Measurements from ENCODE around the gene CLDN9. TPM values are rescaled to one million over a fixed set of nuclear protein-coding genes. Genes with fewer than 3 reads are reported as not detected.

Gene CLDN9
- polyA plus RNA-seq, 6 donors from 2014 or later = not detected

GRCh38 chr16:3008690-3009037 is 4.1 kb upstream of the CLDN9 start:
- Mint-ChIP-seq H3K9me3 (no peaks in the 10 kb centered on the region), H3K4me3 (peak overlapping the region in 3 of 8 donors; percentile 72 to 82 (median 79)), H3K4me1 (peaks cover 26 to 35% (median 27%) of the 10 kb centered on the region in 3 donors), H3K36me3 (no peaks in the 10 kb centered on the region), H3K27me3 (peaks cover 9 to 35% (median 11%) of the 10 kb centered on the region in 3 donors), H3K27ac (no peak overlapping the region)
- DNase-seq (no peak), ATAC-seq (ENCODE audit: low read depth in 2 of 2) (no peak)

DNA sequence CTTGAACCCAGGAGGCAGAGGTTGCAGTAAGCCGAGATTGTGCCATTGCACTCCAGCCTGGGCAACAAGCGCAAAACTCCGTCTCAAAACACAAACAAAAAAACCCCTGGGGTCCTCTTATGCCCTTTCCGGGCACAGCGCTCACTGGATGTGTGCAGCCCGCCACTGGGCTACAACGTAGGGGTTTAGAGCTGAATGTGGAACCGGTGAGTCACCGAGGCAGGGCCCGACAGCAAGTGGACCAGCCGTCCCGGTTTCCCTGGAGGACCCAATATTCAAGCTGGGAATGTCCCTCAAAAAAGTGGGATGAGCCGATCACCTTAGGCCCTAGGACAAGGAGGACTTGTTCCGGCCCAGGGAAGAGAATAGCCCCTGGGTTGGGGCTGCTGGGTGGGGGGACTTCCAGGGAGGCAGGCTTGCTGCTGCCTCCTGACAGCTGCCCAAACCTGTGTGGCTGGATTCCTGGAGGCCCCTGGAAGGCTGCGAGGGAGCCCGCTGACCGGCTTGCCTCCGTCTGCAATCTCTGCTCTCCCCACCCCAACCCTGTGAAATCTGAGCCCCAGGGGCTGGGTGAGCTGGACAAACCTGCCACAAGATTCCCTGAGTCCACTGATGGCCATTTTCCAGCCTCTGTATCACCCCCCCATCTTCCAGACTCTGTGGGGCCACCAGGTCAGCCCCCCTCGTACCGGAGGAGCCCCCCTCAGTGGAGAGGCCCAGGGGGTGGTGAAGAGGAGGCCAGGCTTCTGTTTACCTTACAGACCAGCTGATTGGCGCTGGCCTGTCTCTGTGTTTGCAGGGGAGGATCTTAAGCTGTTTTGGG is 2.9 kb upstream of the CLDN9 start:
- ATAC-seq (ENCODE audit: low read depth in 2 of 2) = no peak
- H3K4me1 Mint-ChIP-seq = peaks cover 24 to 33% (median 26%) of the 10 kb centered on the region in 3 donors
- H3K4me3 Mint-ChIP-seq = peak overlapping the region in 1 of 8 donors; percentile 63
- no peaks in the 10 kb centered on the region for H3K36me3 Mint-ChIP-seq
- no peak for DNase-seq
- H3K9me3 Mint-ChIP-seq = no peaks in the 10 kb centered on the region
- H3K27ac Mint-ChIP-seq = no peak overlapping the region
- H3K27me3 Mint-ChIP-seq = peaks cover 11 to 45% (median 19%) of the 10 kb centered on the region in 3 donors

DNA sequence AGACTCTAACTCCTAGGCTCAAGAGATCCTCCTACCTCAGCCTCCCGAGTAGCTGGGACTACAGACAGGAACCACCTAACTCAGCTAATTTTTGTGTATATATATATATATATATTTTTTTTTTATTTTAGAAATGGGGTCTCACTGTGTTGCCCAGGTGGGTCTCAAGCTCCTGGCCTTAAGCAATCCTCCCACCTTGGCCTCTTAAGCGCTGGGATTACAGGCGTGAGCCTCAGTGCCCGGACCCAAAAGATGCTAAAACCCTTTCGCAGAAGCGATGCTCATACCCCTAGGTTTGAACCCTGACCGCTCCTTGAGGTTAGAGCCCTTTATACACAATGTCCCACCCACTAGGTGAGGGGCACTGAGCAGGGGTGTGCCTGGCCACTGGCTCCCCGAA is 2.2 kb upstream of the CLDN9 start:
- ATAC-seq (ENCODE audit: low read depth in 2 of 2) (no peak), DNase-seq (no peak)
- no peak overlapping the region for H3K4me3 Mint-ChIP-seq
- no peaks in the 10 kb centered on the region for H3K36me3 Mint-ChIP-seq
- H3K4me1 Mint-ChIP-seq = peaks cover 21 to 30% (median 23%) of the 10 kb centered on the region in 3 donors
- H3K27me3 Mint-ChIP-seq = peaks cover 15 to 44% (median 20%) of the 10 kb centered on the region in 3 donors
- H3K9me3 Mint-ChIP-seq = no peaks in the 10 kb centered on the region
- no peak overlapping the region for H3K27ac Mint-ChIP-seq

GRCh38 chr16:3012246-3012645 is 477 bp upstream of the CLDN9 start:
- no peaks in the 10 kb centered on the region for H3K36me3 Mint-ChIP-seq
- DNase-seq = no peak
- ATAC-seq (ENCODE audit: low read depth in 2 of 2) = no peak
- H3K9me3 Mint-ChIP-seq = no peaks in the 10 kb centered on the region
- no peak overlapping the region for H3K27ac Mint-ChIP-seq
- peak overlapping the region in 1 of 8 donors; percentile 72 for H3K4me3 Mint-ChIP-seq
- H3K27me3 Mint-ChIP-seq = peaks cover 13 to 56% (median 20%) of the 10 kb centered on the region in 3 donors
- peaks cover 16 to 23% (median 16%) of the 10 kb centered on the region in 3 donors for H3K4me1 Mint-ChIP-seq

DNA sequence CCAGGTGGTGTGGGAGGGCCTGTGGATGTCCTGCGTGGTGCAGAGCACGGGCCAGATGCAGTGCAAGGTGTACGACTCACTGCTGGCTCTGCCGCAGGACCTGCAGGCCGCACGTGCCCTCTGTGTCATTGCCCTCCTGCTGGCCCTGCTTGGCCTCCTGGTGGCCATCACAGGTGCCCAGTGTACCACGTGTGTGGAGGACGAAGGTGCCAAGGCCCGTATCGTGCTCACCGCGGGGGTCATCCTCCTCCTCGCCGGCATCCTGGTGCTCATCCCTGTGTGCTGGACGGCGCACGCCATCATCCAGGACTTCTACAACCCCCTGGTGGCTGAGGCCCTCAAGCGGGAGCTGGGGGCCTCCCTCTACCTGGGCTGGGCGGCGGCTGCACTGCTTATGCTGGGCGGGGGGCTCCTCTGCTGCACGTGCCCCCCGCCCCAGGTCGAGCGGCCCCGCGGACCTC is 798 bp downstream of the CLDN9 start:
- DNase-seq (no peak), ATAC-seq (ENCODE audit: low read depth in 2 of 2) (no peak)
- Mint-ChIP-seq H3K27me3 (peaks cover 8 to 58% (median 20%) of the 10 kb centered on the region in 3 donors), H3K4me1 (peaks cover 7 to 15% (median 7%) of the 10 kb centered on the region in 3 donors), H3K27ac (no peak overlapping the region), H3K9me3 (peaks cover 0 to under 1% (median 0%) of the 10 kb centered on the region in 7 donors), H3K4me3 (no peak overlapping the region), H3K36me3 (no peaks in the 10 kb centered on the region)

GRCh38 chr16:3013998-3014690 is 1.4 kb downstream of the CLDN9 start:
- Mint-ChIP-seq H3K4me1 (peaks cover 4 to 15% (median 6%) of the 10 kb centered on the region in 3 donors), H3K36me3 (no peaks in the 10 kb centered on the region), H3K27ac (peak overlapping the region in 1 of 6 donors; percentile 80), H3K4me3 (peak overlapping the region in 1 of 8 donors; percentile 54), H3K9me3 (peaks cover 0 to 4% (median 0%) of the 10 kb centered on the region in 7 donors), H3K27me3 (peaks cover 8 to 55% (median 20%) of the 10 kb centered on the region in 3 donors)
- no peak for DNase-seq
- ATAC-seq (ENCODE audit: low read depth in 2 of 2) = no peak

DNA sequence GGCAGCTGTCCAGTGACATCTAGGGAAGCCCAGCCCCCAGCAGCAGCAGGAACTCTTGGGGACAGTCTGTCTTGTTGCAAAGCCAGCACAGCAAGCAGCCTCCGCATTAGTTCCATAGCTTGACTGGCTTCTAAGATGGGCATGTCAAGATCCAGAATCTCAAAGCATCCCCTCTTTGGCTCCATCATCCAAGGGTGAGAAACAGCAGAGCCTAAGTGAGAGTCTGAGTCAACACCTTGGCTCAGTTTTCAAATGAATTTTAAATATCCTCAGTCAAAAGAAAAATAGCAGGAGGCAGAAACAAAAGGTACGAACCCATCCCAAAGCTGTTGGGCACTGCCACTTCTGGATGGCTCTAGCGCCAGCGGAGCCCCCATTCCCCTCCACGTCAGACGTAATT is 2.2 kb downstream of the CLDN9 start:
- peaks cover 8 to 55% (median 20%) of the 10 kb centered on the region in 3 donors for H3K27me3 Mint-ChIP-seq
- no peak for DNase-seq
- H3K4me1 Mint-ChIP-seq = peaks cover 11 to 23% (median 11%) of the 10 kb centered on the region in 3 donors
- peak overlapping the region in 1 of 8 donors; percentile 52 for H3K4me3 Mint-ChIP-seq
- peak overlapping the region in 2 of 6 donors; percentile 42 to 55 for H3K27ac Mint-ChIP-seq
- no peak for ATAC-seq (ENCODE audit: low read depth in 2 of 2)
- H3K36me3 Mint-ChIP-seq = no peaks in the 10 kb centered on the region
- H3K9me3 Mint-ChIP-seq = peaks cover 0 to 4% (median 0%) of the 10 kb centered on the region in 7 donors

GRCh38 chr16:3015865-3016521 is 3.3 kb downstream of the CLDN9 start:
- ATAC-seq (ENCODE audit: low read depth in 2 of 2) (no peak), DNase-seq (no peak)
- peak overlapping the region in 1 of 8 donors; percentile 41 for H3K4me3 Mint-ChIP-seq
- H3K36me3 Mint-ChIP-seq = no peaks in the 10 kb centered on the region
- H3K4me1 Mint-ChIP-seq = peaks cover 14 to 31% (median 16%) of the 10 kb centered on the region in 3 donors
- H3K9me3 Mint-ChIP-seq = peaks cover 0 to 4% (median 0%) of the 10 kb centered on the region in 7 donors
- peak overlapping the region in 1 of 6 donors; percentile 84 for H3K27ac Mint-ChIP-seq
- H3K27me3 Mint-ChIP-seq = peaks cover 8 to 55% (median 20%) of the 10 kb centered on the region in 3 donors

DNA sequence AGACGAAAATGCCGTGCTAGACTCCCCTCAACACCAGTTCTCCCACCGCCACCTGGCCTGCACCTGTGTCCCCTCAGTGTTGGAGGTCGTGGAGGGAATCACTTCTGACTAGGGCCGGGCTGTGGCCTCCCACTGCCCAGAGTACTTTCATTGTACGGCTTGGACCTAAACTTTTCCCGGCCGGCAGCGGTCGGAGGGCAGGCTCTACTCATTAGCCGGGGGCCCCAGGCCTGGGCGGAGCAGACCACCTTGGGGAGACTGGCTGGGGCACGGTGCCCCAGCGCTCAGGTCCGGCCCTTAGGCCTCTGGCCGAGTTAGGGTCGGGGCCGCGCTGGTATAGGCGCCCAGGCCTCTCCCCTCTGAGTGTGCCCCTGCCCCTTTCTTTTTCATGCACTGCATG is 4.6 kb downstream of the CLDN9 start:
- Mint-ChIP-seq H3K27me3 (peaks cover 8 to 45% (median 17%) of the 10 kb centered on the region in 3 donors), H3K9me3 (peaks cover 0 to 4% (median 0%) of the 10 kb centered on the region in 7 donors)

GRCh38 chr16:3017794-3018506 is 5.2 kb downstream of the CLDN9 start, which contains the start of gene CLDN6:
CLDN6 (minus strand) TSS chr16:3018183; CDS start chr16:3016021, 2,162 bp downstream.
- H3K27ac Mint-ChIP-seq = peak within 1 kb of the TSS in 2 of 6 donors; percentile 28 to 51
- H3K36me3 Mint-ChIP-seq = no peaks in the 10 kb centered on the region
- H3K27me3 Mint-ChIP-seq = peaks cover 8 to 39% (median 11%) of the 10 kb centered on the region in 3 donors
- peaks cover 24 to 40% (median 34%) of the 10 kb centered on the region in 3 donors for H3K4me1 Mint-ChIP-seq
- DNase-seq = no peak
- ATAC-seq (ENCODE audit: low read depth in 2 of 2) = no peak
- peaks cover 0 to 4% (median 0%) of the 10 kb centered on the region in 7 donors for H3K9me3 Mint-ChIP-seq
- peak within 1 kb of the TSS in 6 of 8 donors; percentile 12 to 83 (median 50) for H3K4me3 Mint-ChIP-seq

More for the DNA sequence above, 4.6 kb downstream of the CLDN9 start:
- H3K4me1 Mint-ChIP-seq = peaks cover 22 to 40% (median 28%) of the 10 kb centered on the region in 3 donors
- H3K36me3 Mint-ChIP-seq = no peaks in the 10 kb centered on the region
- H3K4me3 Mint-ChIP-seq = no peak overlapping the region
- DNase-seq (no peak), ATAC-seq (ENCODE audit: low read depth in 2 of 2) (no peak)
- H3K27ac Mint-ChIP-seq = no peak overlapping the region

DNA sequence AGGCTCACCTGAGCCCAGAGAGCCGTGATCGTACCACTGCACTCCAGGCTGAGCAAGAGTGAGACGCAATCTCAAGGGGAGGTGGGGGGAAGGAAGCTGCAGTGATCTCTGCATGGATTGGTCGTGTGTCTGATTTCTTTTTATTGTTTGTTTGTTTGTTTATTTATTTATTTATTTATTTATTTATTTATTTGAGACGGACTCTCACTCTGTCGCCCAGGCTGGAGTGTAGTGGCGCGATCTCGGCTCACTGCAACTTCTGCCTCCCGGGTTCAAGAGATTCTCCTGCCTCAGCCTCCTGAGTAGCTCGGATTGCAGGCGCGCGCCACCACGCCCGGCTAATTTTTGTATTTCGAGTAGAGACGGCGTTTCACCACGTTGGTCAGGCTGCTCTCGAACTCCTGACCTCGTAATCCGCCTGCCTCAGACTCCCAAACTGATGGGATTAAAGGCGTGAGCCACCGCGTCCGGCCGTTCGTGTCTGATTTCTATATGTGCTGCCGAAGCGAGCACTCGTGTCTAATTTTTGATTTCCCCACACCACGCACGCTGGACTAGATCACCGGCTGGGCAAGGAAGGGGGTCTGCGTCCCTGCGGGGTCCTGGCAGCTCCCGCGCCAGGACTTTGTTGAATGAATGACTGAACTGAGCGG is 7.0 kb downstream of the CLDN9 start:
- no peak for DNase-seq

GRCh38 chr16:3020247-3020603 is 7.5 kb downstream of the CLDN9 start, which contains the start of gene TNFRSF12A:
TNFRSF12A (plus strand) TSS chr16:3020368; CDS start chr16:3020398, 30 bp downstream.
- H3K27ac Mint-ChIP-seq = peak within 1 kb of the TSS; percentile 59 to 87 (median 84)
- peaks cover 0 to 4% (median 0%) of the 10 kb centered on the region in 7 donors for H3K9me3 Mint-ChIP-seq
- H3K36me3 Mint-ChIP-seq = no peaks in the 10 kb centered on the region
- peaks cover 36 to 54% (median 54%) of the 10 kb centered on the region in 3 donors for H3K4me1 Mint-ChIP-seq
- peaks cover 0 to 18% (median 4%) of the 10 kb centered on the region in 3 donors for H3K27me3 Mint-ChIP-seq
- peak; percentile 17 to 23 for ATAC-seq (ENCODE audit: low read depth in 2 of 2)
- peak; percentile 67 for DNase-seq
- H3K4me3 Mint-ChIP-seq = peak within 1 kb of the TSS; percentile 82 to 95 (median 88)

More for the DNA sequence above, 7.0 kb downstream of the CLDN9 start:
- peak overlapping the region in 4 of 6 donors; percentile 59 to 85 (median 72) for H3K27ac Mint-ChIP-seq
- no peak for ATAC-seq (ENCODE audit: low read depth in 2 of 2)
- peaks cover 36 to 54% (median 50%) of the 10 kb centered on the region in 3 donors for H3K4me1 Mint-ChIP-seq
- no peaks in the 10 kb centered on the region for H3K36me3 Mint-ChIP-seq
- H3K9me3 Mint-ChIP-seq = peaks cover 0 to 4% (median 0%) of the 10 kb centered on the region in 7 donors
- H3K27me3 Mint-ChIP-seq = peaks cover 1 to 22% (median 8%) of the 10 kb centered on the region in 3 donors
- peak overlapping the region; percentile 67 to 94 (median 87) for H3K4me3 Mint-ChIP-seq

Measured in naive B cell (primary cell).